GM12878 (cell line): ENCODE data around the gene TLR9. TPM values are rescaled to one million over a fixed set of nuclear protein-coding genes. Genes with fewer than 3 reads are reported as not detected.

Experiments used
- KAT2A ChIP-seq: conservative IDR thresholded peaks from 2 replicates; pipeline ENCODE4 v1.6.1; 2011; ENCODE audit warnings: low read depth, low read length; ENCODE audit not compliant: control insufficient read depth
- NR2F1 ChIP-seq: fragments of 450-650 bp; conservative IDR thresholded peaks from 2 replicates; pipeline ENCODE4 v1.6.1; 2017; ENCODE audit warnings: mild to moderate bottlenecking
- PML ChIP-seq: IDR thresholded peaks from 2 replicates; pipeline ENCODE4 v1.6.1; 2012; ENCODE audit warnings: low read length, inconsistent platforms
- SMAD1 ChIP-seq: fragments of 450-650 bp; IDR thresholded peaks from 2 replicates; pipeline ENCODE4 v1.6.1; 2018; ENCODE audit warnings: mild to moderate bottlenecking, low read depth; ENCODE audit not compliant: partially characterized antibody
- SP1 ChIP-seq: IDR thresholded peaks from one replicate; pipeline ENCODE4 v1.6.1; 2011; ENCODE audit warnings: low read depth, low read length
- SPI1 ChIP-seq: IDR thresholded peaks from 2 replicates; pipeline ENCODE4 v1.6.1; 2011; ENCODE audit warnings: low read depth, mild to moderate bottlenecking, low read length, moderate library complexity, borderline replicate concordance; ENCODE audit not compliant: insufficient read depth
- YY1 ChIP-seq: IDR thresholded peaks from 2 replicates; pipeline ENCODE4 v1.6.1; 2011; ENCODE audit warnings: low read depth, mild to moderate bottlenecking, low read length
- ZNF207 ChIP-seq: fragments of 450-650 bp; IDR thresholded peaks from 2 replicates; pipeline ENCODE4 v1.6.1; 2014; ENCODE audit warnings: antibody characterized with exemption, mild to moderate bottlenecking, borderline replicate concordance
- ZNF274 ChIP-seq: IDR thresholded peaks from one replicate; pipeline ENCODE4 v1.8.0; 2011; ENCODE audit not compliant: insufficient read length, insufficient read depth
- polyA plus RNA-seq, 11 experiments: library from polyadenylated mRNA; depleted of rRNA in 4 of 11; unstranded in 6 of 11; stranded (reverse) in 5 of 11; fragments of >200 nt; fragmentation: Nextera tagmentation in 4 of 11; fragmentation: Illumina TruSeq in 1 of 11; extraction: Ambion mirVana in 4 of 11; extraction: Trizol in 1 of 11; gene quantifications; 1 replicate in 1 of 11; 2 replicates in 10 of 11; pipeline versions ENCODE4 v1.2.1 to v1.2.3, GENCODE V29; 2011 to 2016; ENCODE audit warnings: inconsistent platforms in 2 of 11, missing spikeins in 2 of 11, low read depth in 1 of 11
- total RNA-seq, 4 experiments: library from RNA; depleted of rRNA in 3 of 4; stranded (reverse); fragments of >200 nt in 3 of 4; fragmentation: Illumina TruSeq in 1 of 4; extraction: Trizol in 1 of 4; gene quantifications; 2 replicates each; pipeline versions ENCODE4 v1.2.1 to v1.2.3, GENCODE V29; 2013 to 2021
- TF ChIP-seq, protein P1 (sequence below): fragments of 450-650 bp; formaldehyde crosslinking; IDR thresholded peaks from 2 replicates; pipeline ENCODE4 v1.4.0; 2020; ENCODE audit warnings: mild to moderate bottlenecking, moderate library complexity
- TF ChIP-seq, protein P2 (sequence below): IDR thresholded peaks from 2 replicates; pipeline ENCODE4 v1.6.1; 2011; ENCODE audit warnings: borderline replicate concordance, low read depth, mild to moderate bottlenecking, moderate library complexity, mixed read lengths, low read length; ENCODE audit not compliant: insufficient read depth; ENCODE audit errors: extremely low read length
- TF ChIP-seq, protein P3 (sequence below): fragments of 450-650 bp; IDR thresholded peaks from 2 replicates; pipeline ENCODE4 v1.6.1; 2017; ENCODE audit warnings: mild to moderate bottlenecking, moderate library complexity

TLR9 gene
- total and polyA plus RNA-seq, 10 of the 15 experiments (the other 5 are each of a cell fraction or from before 2014, with no cell fraction given), result 0.10 to 4.8 (median 0.53) TPM; not detected in 1

DNA sequence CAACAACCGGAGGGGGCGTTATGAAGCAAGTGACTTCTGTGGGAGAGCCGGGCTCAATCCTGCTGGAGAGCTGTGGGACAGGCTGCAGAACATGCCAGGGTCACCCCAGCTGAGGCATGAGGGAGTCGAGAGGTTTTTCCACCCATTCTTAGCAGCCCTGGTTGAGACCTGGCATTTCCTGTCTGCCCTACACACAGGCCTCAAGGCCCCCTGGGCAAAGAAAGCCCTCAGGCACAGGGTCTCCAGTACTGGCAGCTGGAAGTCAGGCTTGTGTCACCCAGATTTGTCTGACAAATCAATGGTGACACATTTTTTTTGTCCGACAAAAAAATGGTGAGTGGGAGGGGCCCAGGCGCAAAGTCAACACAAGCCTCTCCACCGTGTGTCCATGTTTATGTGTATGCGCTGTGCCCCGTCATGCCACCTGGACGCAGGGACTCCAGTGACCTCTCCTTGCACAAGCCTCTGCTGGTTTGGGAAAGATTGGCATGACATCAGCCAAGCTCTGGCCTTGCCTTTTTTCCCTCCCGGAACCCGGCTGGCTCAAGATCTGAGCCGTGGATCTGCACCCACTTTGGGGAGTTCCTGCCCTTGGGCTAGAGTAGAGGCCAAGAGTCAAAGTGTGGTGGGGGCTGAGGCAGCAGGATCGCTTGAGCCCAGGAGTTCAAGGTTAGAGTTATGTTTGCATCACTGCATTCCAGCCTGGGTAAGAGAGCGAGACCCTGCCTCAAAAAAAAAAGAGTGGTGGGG is 48.3 kb downstream of the TLR9 start (continued):
- TF ChIP-seq, protein P1, sequence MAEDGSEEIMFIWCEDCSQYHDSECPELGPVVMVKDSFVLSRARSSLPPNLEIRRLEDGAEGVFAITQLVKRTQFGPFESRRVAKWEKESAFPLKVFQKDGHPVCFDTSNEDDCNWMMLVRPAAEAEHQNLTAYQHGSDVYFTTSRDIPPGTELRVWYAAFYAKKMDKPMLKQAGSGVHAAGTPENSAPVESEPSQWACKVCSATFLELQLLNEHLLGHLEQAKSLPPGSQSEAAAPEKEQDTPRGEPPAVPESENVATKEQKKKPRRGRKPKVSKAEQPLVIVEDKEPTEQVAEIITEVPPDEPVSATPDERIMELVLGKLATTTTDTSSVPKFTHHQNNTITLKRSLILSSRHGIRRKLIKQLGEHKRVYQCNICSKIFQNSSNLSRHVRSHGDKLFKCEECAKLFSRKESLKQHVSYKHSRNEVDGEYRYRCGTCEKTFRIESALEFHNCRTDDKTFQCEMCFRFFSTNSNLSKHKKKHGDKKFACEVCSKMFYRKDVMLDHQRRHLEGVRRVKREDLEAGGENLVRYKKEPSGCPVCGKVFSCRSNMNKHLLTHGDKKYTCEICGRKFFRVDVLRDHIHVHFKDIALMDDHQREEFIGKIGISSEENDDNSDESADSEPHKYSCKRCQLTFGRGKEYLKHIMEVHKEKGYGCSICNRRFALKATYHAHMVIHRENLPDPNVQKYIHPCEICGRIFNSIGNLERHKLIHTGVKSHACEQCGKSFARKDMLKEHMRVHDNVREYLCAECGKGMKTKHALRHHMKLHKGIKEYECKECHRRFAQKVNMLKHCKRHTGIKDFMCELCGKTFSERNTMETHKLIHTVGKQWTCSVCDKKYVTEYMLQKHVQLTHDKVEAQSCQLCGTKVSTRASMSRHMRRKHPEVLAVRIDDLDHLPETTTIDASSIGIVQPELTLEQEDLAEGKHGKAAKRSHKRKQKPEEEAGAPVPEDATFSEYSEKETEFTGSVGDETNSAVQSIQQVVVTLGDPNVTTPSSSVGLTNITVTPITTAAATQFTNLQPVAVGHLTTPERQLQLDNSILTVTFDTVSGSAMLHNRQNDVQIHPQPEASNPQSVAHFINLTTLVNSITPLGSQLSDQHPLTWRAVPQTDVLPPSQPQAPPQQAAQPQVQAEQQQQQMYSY (CRISPR knock-in tag), result no peak
- TF ChIP-seq ZNF274, result no peak
- TF ChIP-seq NR2F1, result no peak
- no peak for TF ChIP-seq YY1
- no peak for TF ChIP-seq SPI1
- no peak for TF ChIP-seq PML
- TF ChIP-seq, protein P2, sequence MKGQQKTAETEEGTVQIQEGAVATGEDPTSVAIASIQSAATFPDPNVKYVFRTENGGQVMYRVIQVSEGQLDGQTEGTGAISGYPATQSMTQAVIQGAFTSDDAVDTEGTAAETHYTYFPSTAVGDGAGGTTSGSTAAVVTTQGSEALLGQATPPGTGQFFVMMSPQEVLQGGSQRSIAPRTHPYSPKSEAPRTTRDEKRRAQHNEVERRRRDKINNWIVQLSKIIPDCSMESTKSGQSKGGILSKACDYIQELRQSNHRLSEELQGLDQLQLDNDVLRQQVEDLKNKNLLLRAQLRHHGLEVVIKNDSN, result no peak
- TF ChIP-seq, protein P3, sequence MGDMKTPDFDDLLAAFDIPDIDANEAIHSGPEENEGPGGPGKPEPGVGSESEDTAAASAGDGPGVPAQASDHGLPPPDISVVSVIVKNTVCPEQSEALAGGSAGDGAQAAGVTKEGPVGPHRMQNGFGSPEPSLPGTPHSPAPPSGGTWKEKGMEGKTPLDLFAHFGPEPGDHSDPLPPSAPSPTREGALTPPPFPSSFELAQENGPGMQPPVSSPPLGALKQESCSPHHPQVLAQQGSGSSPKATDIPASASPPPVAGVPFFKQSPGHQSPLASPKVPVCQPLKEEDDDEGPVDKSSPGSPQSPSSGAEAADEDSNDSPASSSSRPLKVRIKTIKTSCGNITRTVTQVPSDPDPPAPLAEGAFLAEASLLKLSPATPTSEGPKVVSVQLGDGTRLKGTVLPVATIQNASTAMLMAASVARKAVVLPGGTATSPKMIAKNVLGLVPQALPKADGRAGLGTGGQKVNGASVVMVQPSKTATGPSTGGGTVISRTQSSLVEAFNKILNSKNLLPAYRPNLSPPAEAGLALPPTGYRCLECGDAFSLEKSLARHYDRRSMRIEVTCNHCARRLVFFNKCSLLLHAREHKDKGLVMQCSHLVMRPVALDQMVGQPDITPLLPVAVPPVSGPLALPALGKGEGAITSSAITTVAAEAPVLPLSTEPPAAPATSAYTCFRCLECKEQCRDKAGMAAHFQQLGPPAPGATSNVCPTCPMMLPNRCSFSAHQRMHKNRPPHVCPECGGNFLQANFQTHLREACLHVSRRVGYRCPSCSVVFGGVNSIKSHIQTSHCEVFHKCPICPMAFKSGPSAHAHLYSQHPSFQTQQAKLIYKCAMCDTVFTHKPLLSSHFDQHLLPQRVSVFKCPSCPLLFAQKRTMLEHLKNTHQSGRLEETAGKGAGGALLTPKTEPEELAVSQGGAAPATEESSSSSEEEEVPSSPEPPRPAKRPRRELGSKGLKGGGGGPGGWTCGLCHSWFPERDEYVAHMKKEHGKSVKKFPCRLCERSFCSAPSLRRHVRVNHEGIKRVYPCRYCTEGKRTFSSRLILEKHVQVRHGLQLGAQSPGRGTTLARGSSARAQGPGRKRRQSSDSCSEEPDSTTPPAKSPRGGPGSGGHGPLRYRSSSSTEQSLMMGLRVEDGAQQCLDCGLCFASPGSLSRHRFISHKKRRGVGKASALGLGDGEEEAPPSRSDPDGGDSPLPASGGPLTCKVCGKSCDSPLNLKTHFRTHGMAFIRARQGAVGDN, result no peak
- no peak for TF ChIP-seq SMAD1
- no peak for TF ChIP-seq SP1
- no peak for TF ChIP-seq KAT2A
- no peak for TF ChIP-seq ZNF207
